ENCODE data around the gene TBPL2.

DNA sequence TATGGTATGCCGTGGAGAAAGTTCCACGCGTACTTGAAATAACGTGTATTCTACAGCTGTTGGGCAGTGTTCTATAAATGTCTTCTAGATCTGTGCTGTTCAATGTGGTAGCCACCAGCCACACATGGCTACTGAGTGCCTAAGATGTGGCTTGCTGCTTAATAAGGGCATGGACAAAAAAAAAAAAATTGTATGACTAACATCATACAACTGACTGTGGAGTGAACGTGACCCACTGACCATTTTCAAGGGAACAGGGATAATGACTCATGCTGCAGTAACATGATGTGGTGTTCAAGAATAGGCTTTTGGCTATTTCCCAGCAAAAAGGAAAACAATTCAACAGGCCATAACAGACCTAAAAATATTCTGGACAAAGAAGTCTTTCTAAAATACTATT lies 41.7 kb downstream of the TBPL2 start:
- TF ChIP-seq SUZ12 (IDR thresholded peaks at IDR 0.05) (no peak), SP1 (IDR thresholded peaks at IDR 0.05) (no peak), FOXA1 (IDR thresholded peaks at IDR 0.05) (no peak), ELF4 (IDR thresholded peaks at IDR 0.05) (no peak), ZNF384 (IDR thresholded peaks at IDR 0.05) (no peak)
- TF ChIP-seq, protein P1, sequence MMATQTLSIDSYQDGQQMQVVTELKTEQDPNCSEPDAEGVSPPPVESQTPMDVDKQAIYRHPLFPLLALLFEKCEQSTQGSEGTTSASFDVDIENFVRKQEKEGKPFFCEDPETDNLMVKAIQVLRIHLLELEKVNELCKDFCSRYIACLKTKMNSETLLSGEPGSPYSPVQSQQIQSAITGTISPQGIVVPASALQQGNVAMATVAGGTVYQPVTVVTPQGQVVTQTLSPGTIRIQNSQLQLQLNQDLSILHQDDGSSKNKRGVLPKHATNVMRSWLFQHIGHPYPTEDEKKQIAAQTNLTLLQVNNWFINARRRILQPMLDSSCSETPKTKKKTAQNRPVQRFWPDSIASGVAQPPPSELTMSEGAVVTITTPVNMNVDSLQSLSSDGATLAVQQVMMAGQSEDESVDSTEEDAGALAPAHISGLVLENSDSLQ (IDR thresholded peaks at IDR 0.05), result no peak

Measured in HEK293T (cell line).